NCI-H524 treated with DMSO at 0.1 percent for 48 hours (cell line): ENCODE data around the gene SLC16A14.

Experiments used
- DNase-seq: peaks from one replicate; lab custom pipeline; 2025; lab: John Stamatoyannopoulos, UW

SLC16A14 gene

GRCh38 chr2:230023313-230023712 is 45.4 kb downstream of the SLC16A14 start:
- no peak for DNase-seq

- DNase-seq, result no peak
Observed at GRCh38 chr2:230019742-230020141, 49.0 kb downstream of the SLC16A14 start.

DNA sequence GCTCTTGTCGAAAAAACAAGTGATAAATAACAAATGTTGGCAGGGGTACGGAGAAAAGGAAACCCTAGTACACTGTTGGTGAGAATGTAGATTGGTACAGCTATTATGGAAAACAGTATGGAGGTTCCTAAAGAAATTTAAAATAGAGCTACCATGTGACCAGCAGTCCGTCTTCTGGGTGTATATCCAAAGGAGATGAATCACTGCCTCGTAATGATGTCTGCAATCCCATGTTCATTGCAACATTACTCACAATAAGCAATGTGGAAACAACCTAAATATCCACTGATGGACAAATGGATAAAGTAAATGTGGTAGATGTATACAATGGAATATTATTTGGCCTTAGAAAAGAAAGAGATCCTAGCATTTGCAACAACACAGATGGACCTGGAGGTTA is 50.6 kb downstream of the SLC16A14 start:
- DNase-seq, result no peak

- no peak for DNase-seq
Observed at GRCh38 chr2:230016844-230017243, 51.9 kb downstream of the SLC16A14 start.

DNA sequence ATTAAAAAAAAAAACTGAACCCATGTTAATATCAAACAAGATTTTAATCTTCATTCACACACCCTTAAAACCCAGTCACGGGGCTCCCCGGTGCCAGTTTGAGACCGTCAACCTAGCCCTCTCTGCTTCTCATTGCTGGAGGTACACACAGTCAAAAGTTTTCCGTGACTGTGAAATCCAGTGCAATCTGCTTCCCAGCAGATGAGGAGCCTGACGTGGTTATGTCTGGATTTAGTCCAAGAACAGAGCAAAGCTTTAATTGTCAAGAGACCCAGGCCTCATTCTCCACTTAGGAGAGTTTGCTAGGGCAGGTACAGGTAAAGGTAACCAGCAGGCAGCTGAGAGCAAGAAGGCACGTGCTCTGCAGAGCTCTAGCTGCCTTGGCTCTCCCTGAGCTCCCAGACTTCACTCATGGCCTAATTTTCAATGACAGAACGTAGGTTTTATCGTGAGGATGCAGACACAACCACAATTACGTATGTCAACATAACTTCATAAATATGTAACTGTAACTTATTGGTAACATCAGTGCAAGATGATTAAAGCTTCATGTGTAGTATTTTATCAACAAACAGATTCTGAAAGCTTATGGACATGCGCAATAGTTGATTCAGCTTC is 56.3 kb downstream of the SLC16A14 start:
- no peak for DNase-seq

DNA sequence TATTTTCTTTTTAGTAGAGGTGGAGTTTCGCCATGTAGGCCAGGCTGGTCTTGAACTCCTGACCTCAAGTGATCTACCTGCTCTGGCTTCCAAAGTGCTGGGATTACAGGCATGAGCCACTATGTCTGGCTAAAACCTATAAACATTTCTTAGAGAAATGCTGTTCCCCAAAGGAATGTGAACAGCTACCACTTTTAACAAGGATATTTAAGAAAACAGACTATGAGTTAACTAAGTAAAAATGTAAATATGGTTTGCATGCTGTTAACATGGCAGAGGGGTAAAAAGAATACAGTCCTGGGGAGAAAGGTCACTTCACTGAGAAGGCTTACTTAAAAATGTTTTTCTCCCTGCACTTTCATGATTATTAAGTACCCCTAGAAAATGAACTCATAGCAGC is 57.1 kb downstream of the SLC16A14 start:
- DNase-seq, result no peak

GRCh38 chr2:230010501-230010900 is 58.2 kb downstream of the SLC16A14 start:
- no peak for DNase-seq

DNA sequence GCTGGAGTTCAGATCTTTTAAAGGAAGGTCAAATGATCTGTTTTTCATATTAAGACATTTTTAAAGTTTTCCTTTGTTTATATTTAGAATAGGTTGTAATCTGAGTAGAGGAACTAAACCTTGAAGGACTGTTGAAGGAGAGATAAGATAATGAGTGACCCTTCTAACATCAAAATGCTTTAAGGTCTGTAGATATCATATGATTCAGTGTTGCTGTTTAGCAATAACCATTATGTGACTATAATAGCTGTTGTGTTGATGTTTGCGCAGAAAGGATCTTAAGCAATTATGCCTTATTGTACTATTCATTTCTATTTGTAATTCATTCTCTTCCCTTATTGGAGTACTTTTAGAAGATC is 60.0 kb downstream of the SLC16A14 start:
- no peak for DNase-seq

GRCh38 chr2:230007931-230008707 is 60.6 kb downstream of the SLC16A14 start:
- no peak for DNase-seq

DNA sequence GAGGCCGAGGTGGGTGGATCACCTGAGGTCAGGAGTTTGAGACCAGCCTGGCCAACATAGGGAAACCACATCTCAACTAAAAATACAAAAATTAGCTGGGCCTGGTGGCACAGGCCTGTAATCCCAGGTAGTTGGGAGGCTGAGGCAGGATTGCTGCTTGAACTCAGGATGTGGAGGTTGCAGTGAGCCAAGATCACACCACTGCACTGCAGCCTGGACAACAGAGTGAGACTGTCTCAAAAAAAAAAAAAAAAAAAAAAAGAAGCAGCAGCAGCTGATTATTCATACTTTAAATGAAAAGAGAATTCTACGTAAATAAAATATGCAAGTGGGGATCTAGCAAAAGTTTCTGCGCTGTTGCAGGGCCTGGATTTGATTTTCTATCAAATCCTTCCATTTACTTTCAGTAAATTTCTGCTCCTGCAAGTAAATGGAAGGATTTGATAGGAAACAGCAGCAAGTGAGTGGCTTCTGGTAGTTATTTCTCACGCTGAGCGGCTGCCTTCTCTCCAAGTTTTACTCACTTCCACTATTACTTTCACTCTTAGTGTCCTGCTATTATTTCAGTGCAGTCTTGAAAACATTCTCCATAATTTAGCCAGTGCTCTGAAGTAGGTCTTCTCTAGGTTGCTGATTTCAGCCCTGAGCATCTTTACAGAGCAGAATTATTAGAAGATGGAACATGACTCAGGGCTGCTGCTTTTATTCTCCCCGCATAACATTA is 68.4 kb downstream of the SLC16A14 start:
- DNase-seq, result no peak

GRCh38 chr2:229997565-229997964 is 71.2 kb downstream of the SLC16A14 start:
- no peak for DNase-seq

GRCh38 chr2:229996320-229996719 is 72.4 kb downstream of the SLC16A14 start:
- DNase-seq, result no peak

GRCh38 chr2:229993236-229993635 is 75.5 kb downstream of the SLC16A14 start:
- DNase-seq, result no peak
